ENCODE results near the gene TANK. TPM values are rescaled to one million over a fixed set of nuclear protein-coding genes. Genes with fewer than 3 reads are reported as not detected.

The TANK gene
- total and polyA plus RNA-seq, 2 of the 13 experiments (the other 11 are each of a cell fraction or from before 2014, with no cell fraction given) = 66.9 to 96.1 TPM

GRCh38 chr2:161265874-161266273, 105.6 kb downstream of the TANK start:
- TF ChIP-seq ATF3 (CRISPR knock-in tag; IDR thresholded peaks at IDR 0.05) (no peak), ZBTB33 (CRISPR knock-in tag; IDR thresholded peaks at IDR 0.05) (peak; percentile 80; the same call in 1 of the 2 replicates), TCF7 (IDR thresholded peaks at IDR 0.05; ENCODE audit: low read depth) (no peak), FOXA3 (CRISPR knock-in tag; IDR thresholded peaks at IDR 0.05) (peak; percentile 18; the same call in 1 of the 2 replicates), ZNF17 (CRISPR knock-in tag; IDR thresholded peaks at IDR 0.05) (no peak)
- Histone ChIP-seq H3K9me3 (ENCODE audit: low read length) (no peaks in the 10 kb centered on the region), H3K4me1 (ENCODE audit: insufficient read depth, low read length) (no peaks in the 10 kb centered on the region), H3K4me2 (ENCODE audit: low read depth, low read length) (peak overlapping the region; percentile 36), H3K9ac (ENCODE audit: insufficient read depth, low read depth, low read length) (no peak overlapping the region), H3K79me2 (ENCODE audit: insufficient read depth, low read length) (no peaks in the 10 kb centered on the region), H4K20me1 (ENCODE audit: insufficient read depth, low read length) (no peaks in the 10 kb centered on the region), H3K27me3 (ENCODE audit: control insufficient read depth in 1 of 2, insufficient read depth in 2 of 2, low read length in 2 of 2) (peaks cover 2 to 7% of the 10 kb centered on the region in 2 experiments; a peak in 3 of 5 replicates), H3K27ac (ENCODE audit: extremely low read length, insufficient read depth, low read length) (no peak overlapping the region), H3K4me3 (replicated peaks in 1 of 3; ENCODE audit: insufficient read depth in 1 of 3, low read depth in 2 of 3, low read length in 3 of 3) (no peak overlapping the region), H2AFZ (ENCODE audit: low read length) (no peak overlapping the region), H3K36me3 (replicated peaks in 1 of 2; ENCODE audit: control insufficient read depth in 1 of 2, insufficient read depth in 2 of 2, low read length in 2 of 2) (no peaks in the 10 kb centered on the region)
- DNase-seq (ENCODE audit: low spot score) = no peak
- no peak for FAIRE-seq
- in situ Hi-C loops (cut with HindIII; ENCODE audit: extremely low pct_ligation_motif_present, low pct_unique_long_range_greater_than_20kb) = loop anchor here (25.0 kb wide), 2 partner anchors 296 to 671 kb away; no protein-coding TSS in a partner anchor
- 50% methylated on average over 11 of the region's 11 CpGs for WGBS (ENCODE audit: low lambda C conversion rate)
- no TSS peak for BruUV-seq (replicated peaks)
- intact Hi-C loops (cut with micrococcal nuclease; ENCODE audit: unreplicated experiment) = no loop called here
- ChIA-PET POLR2A (no interaction called here), CTCF (ENCODE audit: low intra/inter-chr PET ratio, low total read pairs) (no interaction called here)
- ATAC-seq = peak; percentile 43; the same call in 2 of the 3 replicates

- WGBS (ENCODE audit: low lambda C conversion rate) = 62% methylated on average over 3 of the region's 3 CpGs
These were observed 108.9 kb downstream of the TANK start for GRCh38 chr2:161269111-161269510.

More at GRCh38 chr2:161269111-161269510, 108.9 kb downstream of the TANK start:
- H4K20me1 ChIP-seq (ENCODE audit: insufficient read depth, low read length) = no peaks in the 10 kb centered on the region
- no peak overlapping the region for H3K4me2 ChIP-seq (ENCODE audit: low read depth, low read length)
- H3K4me3 ChIP-seq (replicated peaks in 1 of 3; ENCODE audit: insufficient read depth in 1 of 3, low read depth in 2 of 3, low read length in 3 of 3) = no peak overlapping the region
- H3K79me2 ChIP-seq (ENCODE audit: insufficient read depth, low read length) = no peaks in the 10 kb centered on the region
- no peaks in the 10 kb centered on the region for H3K36me3 ChIP-seq (replicated peaks in 1 of 2; ENCODE audit: control insufficient read depth in 1 of 2, insufficient read depth in 2 of 2, low read length in 2 of 2)
- TF ChIP-seq EEA1 (CRISPR knock-in tag; IDR thresholded peaks at IDR 0.05; ENCODE audit: borderline replicate concordance) (no peak), SATB2 (CRISPR knock-in tag; IDR thresholded peaks at IDR 0.05) (no peak), KLF16 (CRISPR knock-in tag; IDR thresholded peaks at IDR 0.05) (no peak), BRCA1 (CRISPR knock-in tag; IDR thresholded peaks at IDR 0.05) (no peak), ZSCAN25 (CRISPR knock-in tag; IDR thresholded peaks at IDR 0.05) (no peak), ZGPAT (CRISPR knock-in tag; IDR thresholded peaks at IDR 0.05) (no peak)
- DNase-seq (ENCODE audit: low spot score) (no peak), FAIRE-seq (no peak), ATAC-seq (no peak)
- intact Hi-C loops (cut with micrococcal nuclease; ENCODE audit: unreplicated experiment) (no loop called here), in situ Hi-C loops (cut with HindIII; ENCODE audit: extremely low pct_ligation_motif_present, low pct_unique_long_range_greater_than_20kb) (loop anchor here (25.0 kb wide), 2 partner anchors 293 to 668 kb away; no protein-coding TSS in a partner anchor)
- H3K27me3 ChIP-seq (ENCODE audit: control insufficient read depth in 1 of 2, insufficient read depth in 2 of 2, low read length in 2 of 2) = peaks cover 2 to 7% of the 10 kb centered on the region in 2 experiments; a peak in 4 of 5 replicates
- CTCF ChIA-PET (ENCODE audit: low intra/inter-chr PET ratio, low total read pairs) = interaction anchor here (1.2 kb wide), 1 partner anchor 19 kb away, joined by 3 read pairs; no protein-coding TSS in a partner anchor
- H3K4me1 ChIP-seq (ENCODE audit: insufficient read depth, low read length) = no peaks in the 10 kb centered on the region
- no peak overlapping the region for H3K9ac ChIP-seq (ENCODE audit: insufficient read depth, low read depth, low read length)
- BruUV-seq (replicated peaks) = no TSS peak
- H3K9me3 ChIP-seq (ENCODE audit: low read length) = no peaks in the 10 kb centered on the region
- H3K27ac ChIP-seq (ENCODE audit: extremely low read length, insufficient read depth, low read length) = no peak overlapping the region
- POLR2A ChIA-PET = no interaction called here
- no peak overlapping the region for H2AFZ ChIP-seq (ENCODE audit: low read length)

Data from HepG2 (cell line).